ENCODE results near the gene FBXO10.
"Not testable (repeated sequence)": the region's sequence is repeated elsewhere in the genome, so short reads cannot be mapped to it uniquely, and the experiment has no call there.

FBXO10 gene

DNA sequence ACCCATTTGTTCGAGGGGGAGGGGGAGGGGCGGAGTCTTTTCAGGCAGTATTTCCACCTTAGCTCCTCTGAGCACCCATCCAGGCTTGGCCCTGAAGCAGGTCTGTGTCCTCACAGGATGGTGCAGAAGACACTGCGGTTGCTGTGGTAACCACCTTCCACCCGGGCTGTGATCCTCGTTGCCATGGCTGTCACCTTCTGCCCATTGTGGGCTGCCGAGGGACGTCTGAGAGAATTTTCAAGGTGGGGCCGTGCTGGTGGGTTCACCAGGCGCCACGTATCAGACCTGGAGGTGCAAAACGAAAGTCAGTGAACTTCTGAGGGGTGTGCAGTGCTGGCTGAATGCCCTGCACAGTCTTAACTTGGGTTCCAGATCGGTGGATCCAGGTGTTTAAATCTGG, 63.7 kb downstream of the FBXO10 start:
- DNase-seq (ENCODE audit: low spot score) = no peak
- in situ Hi-C loops (cut with MboI; ENCODE audit: low pct_unique_long_range_greater_than_20kb, low sequenced_read_pairs, unreplicated experiment) = no loop called here
- TF ChIP-seq, protein P1, sequence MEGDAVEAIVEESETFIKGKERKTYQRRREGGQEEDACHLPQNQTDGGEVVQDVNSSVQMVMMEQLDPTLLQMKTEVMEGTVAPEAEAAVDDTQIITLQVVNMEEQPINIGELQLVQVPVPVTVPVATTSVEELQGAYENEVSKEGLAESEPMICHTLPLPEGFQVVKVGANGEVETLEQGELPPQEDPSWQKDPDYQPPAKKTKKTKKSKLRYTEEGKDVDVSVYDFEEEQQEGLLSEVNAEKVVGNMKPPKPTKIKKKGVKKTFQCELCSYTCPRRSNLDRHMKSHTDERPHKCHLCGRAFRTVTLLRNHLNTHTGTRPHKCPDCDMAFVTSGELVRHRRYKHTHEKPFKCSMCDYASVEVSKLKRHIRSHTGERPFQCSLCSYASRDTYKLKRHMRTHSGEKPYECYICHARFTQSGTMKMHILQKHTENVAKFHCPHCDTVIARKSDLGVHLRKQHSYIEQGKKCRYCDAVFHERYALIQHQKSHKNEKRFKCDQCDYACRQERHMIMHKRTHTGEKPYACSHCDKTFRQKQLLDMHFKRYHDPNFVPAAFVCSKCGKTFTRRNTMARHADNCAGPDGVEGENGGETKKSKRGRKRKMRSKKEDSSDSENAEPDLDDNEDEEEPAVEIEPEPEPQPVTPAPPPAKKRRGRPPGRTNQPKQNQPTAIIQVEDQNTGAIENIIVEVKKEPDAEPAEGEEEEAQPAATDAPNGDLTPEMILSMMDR (IDR thresholded peaks at IDR 0.05; ENCODE audit: extremely low read depth, insufficient read depth, missing control alignments) = no peak

DNA sequence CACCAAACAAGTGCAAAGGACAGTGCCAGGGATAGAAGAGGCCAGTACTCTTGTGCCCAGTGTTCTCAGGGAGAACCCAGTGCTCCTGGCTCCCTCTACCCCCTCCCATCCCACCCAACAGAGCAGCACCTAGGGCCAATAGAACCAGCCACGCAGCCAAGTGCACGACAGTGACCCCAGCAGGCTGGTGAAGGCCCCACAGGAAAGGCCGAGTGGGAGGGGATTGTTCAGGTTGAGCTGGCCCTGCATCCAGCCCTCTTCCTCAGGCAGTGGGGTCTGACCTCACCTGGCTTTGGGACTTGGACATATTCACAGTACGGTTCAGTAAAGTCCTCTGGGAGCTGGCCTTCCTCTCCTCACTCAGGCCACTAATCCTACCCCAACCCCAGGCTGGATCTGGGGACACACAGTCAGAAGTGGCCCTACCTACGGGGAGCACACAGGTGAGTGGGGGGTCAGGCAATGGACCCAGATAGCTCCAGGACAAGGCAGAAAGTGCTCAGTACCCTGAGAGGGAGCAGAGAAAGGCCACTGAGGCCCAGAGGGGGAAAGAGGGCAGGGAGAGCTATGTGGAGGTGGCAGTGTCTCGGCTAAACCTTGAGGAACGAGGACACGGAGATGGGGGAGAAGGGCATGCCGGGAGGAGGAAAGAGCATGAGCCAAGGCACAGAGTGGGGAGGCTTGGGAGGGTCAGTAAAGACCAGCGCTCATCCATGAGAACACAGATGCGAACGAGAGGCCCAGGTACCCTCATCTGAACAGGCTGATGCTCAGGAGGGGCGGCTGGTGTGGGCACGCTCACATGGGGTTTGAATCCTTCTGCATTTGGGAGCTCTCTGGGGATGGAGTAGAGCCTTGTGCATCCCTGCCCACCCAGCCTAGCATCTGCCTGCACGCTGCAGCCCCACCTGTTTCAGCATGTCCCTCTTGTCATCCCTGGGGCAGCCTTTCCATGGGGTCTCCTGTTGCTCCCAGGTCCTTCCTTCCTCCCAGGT, 64.9 kb downstream of the FBXO10 start:
- TF ChIP-seq, protein P1 (IDR thresholded peaks at IDR 0.05; ENCODE audit: extremely low read depth, insufficient read depth, missing control alignments) = peak; percentile 53
- no peak for DNase-seq (ENCODE audit: low spot score)
- in situ Hi-C loops (cut with MboI; ENCODE audit: low pct_unique_long_range_greater_than_20kb, low sequenced_read_pairs, unreplicated experiment) = no loop called here

DNA sequence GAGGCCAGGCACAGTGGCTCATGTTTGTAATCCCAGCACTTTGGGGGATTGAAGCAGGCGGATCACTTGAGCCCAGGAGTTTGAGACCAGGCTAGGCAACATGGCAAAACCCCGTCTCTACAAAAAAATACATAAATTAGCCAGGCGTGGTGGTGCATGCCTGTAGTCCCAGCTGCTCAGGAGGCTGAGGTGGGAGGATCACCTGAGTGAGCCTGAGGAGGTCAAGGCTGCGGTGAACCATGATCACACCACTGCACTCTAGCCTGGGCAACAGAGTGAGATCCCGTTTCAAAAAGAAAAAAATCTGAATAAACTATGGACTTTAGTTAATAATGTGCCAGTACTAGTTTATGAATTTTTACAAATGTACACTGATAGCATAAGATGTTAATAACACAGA, 66.1 kb downstream of the FBXO10 start:
- DNase-seq (ENCODE audit: low spot score); in situ Hi-C loops (cut with MboI; ENCODE audit: low pct_unique_long_range_greater_than_20kb, low sequenced_read_pairs, unreplicated experiment): not testable (repeated sequence)

DNA sequence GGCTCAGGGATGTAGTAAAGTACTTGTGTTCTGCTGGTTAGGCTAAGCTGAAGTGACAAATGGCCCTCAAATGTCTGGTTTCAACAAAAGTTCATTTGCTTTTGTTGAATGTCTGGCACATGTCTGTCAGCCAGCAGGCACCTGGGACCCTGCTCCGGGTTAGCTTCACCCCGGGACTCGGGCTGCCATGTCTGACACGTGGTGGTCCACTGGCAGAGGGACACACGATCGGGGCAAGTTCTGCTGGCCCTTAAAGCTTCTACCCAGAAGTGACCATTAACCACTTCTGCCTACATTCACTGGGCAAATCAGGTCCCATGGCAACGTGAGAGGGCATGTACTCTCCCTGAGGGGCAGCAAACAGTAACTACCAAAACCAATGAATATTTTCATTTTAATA, 66.6 kb downstream of the FBXO10 start:
- no peak for DNase-seq (ENCODE audit: low spot score)
- in situ Hi-C loops (cut with MboI; ENCODE audit: low pct_unique_long_range_greater_than_20kb, low sequenced_read_pairs, unreplicated experiment) = no loop called here
- TF ChIP-seq, protein P1 (IDR thresholded peaks at IDR 0.05; ENCODE audit: extremely low read depth, insufficient read depth, missing control alignments) = no peak

DNA sequence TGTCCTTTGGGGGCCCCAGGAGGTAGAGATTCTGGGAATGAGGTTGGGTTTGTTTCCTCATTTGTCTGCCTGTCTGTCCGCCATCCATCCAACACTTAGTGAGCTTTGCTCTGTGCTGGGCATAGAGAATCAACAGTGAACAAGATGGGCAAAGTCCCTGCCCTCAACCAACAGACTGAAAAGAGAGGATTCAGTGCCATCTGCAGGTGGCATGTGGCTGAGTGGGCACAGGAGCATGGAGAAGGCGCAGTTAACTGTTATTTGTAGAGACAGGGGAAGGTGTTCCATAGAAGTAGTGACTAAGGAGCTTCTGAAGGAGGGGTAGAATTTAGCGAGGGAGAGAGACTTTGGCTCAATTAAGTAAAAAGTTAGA, 67.4 kb downstream of the FBXO10 start:
- in situ Hi-C loops (cut with MboI; ENCODE audit: low pct_unique_long_range_greater_than_20kb, low sequenced_read_pairs, unreplicated experiment) = no loop called here
- DNase-seq (ENCODE audit: low spot score) = no peak
- TF ChIP-seq, protein P1 (IDR thresholded peaks at IDR 0.05; ENCODE audit: extremely low read depth, insufficient read depth, missing control alignments) = no peak

DNA sequence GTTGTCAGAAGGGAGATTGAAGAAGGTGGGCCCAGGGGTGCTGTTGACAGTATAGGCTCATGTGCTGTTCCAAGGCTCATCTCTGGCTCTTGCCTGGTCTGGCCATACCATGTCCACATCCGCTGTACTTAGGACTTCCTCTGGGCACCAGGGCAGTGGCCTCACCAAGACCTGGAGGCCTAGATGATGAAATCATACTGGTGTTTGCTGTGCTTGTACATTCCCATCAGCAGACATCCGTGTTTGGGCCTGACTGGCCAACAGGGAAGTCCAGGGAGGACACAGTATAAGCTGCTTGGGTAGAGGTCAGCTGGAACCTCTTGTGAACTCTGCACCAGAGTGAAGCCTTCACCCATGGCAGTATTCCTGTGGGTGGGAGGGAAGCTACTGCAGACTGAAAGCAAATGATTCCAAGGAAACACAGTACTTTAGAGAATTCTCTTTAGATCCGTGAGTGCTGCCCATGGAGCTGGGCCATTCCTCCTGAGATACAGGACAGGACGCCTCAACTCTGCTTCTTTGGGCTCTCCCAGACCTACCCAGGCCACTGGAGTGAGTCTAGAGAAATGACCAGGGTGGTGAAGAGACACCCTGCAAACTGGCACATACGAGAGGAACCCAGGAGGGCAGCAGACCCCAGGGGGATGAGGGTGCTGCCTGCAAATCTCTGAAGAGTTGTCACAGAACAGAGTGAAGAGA, 67.9 kb downstream of the FBXO10 start:
- no peak for DNase-seq (ENCODE audit: low spot score)
- TF ChIP-seq, protein P1 (IDR thresholded peaks at IDR 0.05; ENCODE audit: extremely low read depth, insufficient read depth, missing control alignments) = no peak
- in situ Hi-C loops (cut with MboI; ENCODE audit: low pct_unique_long_range_greater_than_20kb, low sequenced_read_pairs, unreplicated experiment) = no loop called here
